Loucy (cell line): ENCODE results near the gene VCAN.
"Not testable (repeated sequence)": the region's sequence is repeated elsewhere in the genome, so short reads cannot be mapped to it uniquely, and the experiment has no call there.

ENCODE experiments used
- H2AFZ ChIP-seq: fragments of 200-600 bp; sonication (generic); 2 replicates; pipeline ENCODE4 v1.6.0; 2016; ENCODE audit warnings: antibody characterized with exemption, mild to moderate bottlenecking, low read length, moderate library complexity
- H3F3A ChIP-seq: fragments of 200-600 bp; 2 replicates; pipeline ENCODE4 v1.6.0; 2016; ENCODE audit warnings: antibody characterized with exemption, low read depth, mild to moderate bottlenecking
- H3K27me3 ChIP-seq: fragments of 200-600 bp; sonication (generic); 2 replicates; pipeline ENCODE4 v1.6.1; 2014; ENCODE audit warnings: low read length, mild to moderate bottlenecking; ENCODE audit not compliant: insufficient read depth, poor library complexity, severe bottlenecking
- H3K36me3 ChIP-seq: fragments of 200-600 bp; sonication (generic); 2 replicates; pipeline ENCODE4 v1.6.1; 2016; ENCODE audit warnings: low read length; ENCODE audit not compliant: insufficient read depth
- H3K4me1 ChIP-seq: fragments of 200-600 bp; sonication (generic); 2 replicates; pipeline ENCODE4 v1.5.1; 2014; ENCODE audit warnings: low read length, mild to moderate bottlenecking; ENCODE audit not compliant: insufficient read depth, poor library complexity, severe bottlenecking
- H3K4me2 ChIP-seq: fragments of 200-600 bp; sonication (generic); 2 replicates; pipeline ENCODE4 v1.6.0; 2014; ENCODE audit warnings: antibody characterized with exemption, low read length, low read depth, mild to moderate bottlenecking; ENCODE audit not compliant: poor library complexity, severe bottlenecking
- H3K4me3 ChIP-seq: fragments of 200-600 bp; sonication (generic); 2 replicates; pipeline ENCODE4 v1.5.1; 2014; ENCODE audit warnings: low read length, mild to moderate bottlenecking, mixed read lengths; ENCODE audit not compliant: poor library complexity, severe bottlenecking
- H3K79me2 ChIP-seq: fragments of 200-600 bp; sonication (generic); 2 replicates; pipeline ENCODE4 v1.6.1; 2014; ENCODE audit warnings: low read length; ENCODE audit not compliant: insufficient read depth
- H3K9ac ChIP-seq: fragments of 200-600 bp; sonication (generic); 2 replicates; pipeline ENCODE4 v1.6.0; 2014; ENCODE audit warnings: mild to moderate bottlenecking, low read depth, low read length, moderate library complexity; ENCODE audit not compliant: poor library complexity, severe bottlenecking
- H3K9me2 ChIP-seq: fragments of 200-600 bp; sonication (generic); replicated peaks from 2 replicates; pipeline ENCODE4 v1.6.1; 2016; ENCODE audit warnings: low read depth, low read length, mixed read lengths
- H3K9me3 ChIP-seq: fragments of 200-600 bp; sonication (generic); 2 replicates; pipeline ENCODE4 v1.6.1; 2014; ENCODE audit warnings: mild to moderate bottlenecking, antibody characterized with exemption, low read length, low read depth; ENCODE audit not compliant: insufficient read depth
- H4K20me1 ChIP-seq: fragments of 200-600 bp; sonication (generic); 2 replicates; pipeline ENCODE4 v1.6.0; 2014; ENCODE audit warnings: antibody characterized with exemption, low read length, mild to moderate bottlenecking; ENCODE audit not compliant: insufficient read depth, poor library complexity, severe bottlenecking
- EZH2phosphoT487 ChIP-seq: fragments of 200-600 bp; IDR thresholded peaks from 2 replicates; pipeline ENCODE4 v1.6.1; 2018; ENCODE audit warnings: antibody characterized with exemption, mild to moderate bottlenecking, moderate library complexity, borderline replicate concordance
- TF ChIP-seq, protein P1 (sequence below): fragments of 200-600 bp; sonication (generic); conservative IDR thresholded peaks from 2 replicates; pipeline ENCODE4 v1.5.1; 2014; ENCODE audit warnings: mild to moderate bottlenecking, antibody characterized with exemption, low read length

The VCAN gene

DNA sequence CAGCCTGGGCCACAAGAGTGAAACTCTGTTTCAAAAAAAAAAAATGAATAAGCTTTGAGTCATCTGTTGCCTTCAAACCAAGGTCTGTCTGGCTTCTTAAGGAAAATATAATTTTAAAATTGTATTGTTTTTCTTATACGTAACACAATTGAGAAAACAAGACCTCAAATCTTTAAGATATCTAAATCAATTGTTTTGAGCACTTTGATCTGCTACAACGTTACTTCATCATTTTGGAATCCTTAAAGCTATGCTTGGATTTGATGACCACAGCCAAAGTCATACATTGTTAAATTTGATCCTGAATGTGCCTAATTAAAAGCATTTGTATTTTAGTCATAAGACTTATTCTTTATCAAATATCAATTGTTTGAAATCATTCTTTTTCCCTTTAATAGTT, 37.7 kb upstream of the VCAN start:
- Histone ChIP-seq H3F3A (no peaks in the 10 kb centered on the region), H3K79me2 (no peaks in the 10 kb centered on the region), H3K9ac (no peak overlapping the region), H3K27me3 (no peaks in the 10 kb centered on the region), H3K9me2 (no peaks in the 10 kb centered on the region), H3K36me3 (no peaks in the 10 kb centered on the region), H3K4me3 (no peak overlapping the region), H4K20me1 (no peaks in the 10 kb centered on the region), H3K4me1 (no peaks in the 10 kb centered on the region), H2AFZ (no peak overlapping the region), H3K4me2 (no peak overlapping the region), H3K9me3 (no peaks in the 10 kb centered on the region)
- TF ChIP-seq, protein P1, sequence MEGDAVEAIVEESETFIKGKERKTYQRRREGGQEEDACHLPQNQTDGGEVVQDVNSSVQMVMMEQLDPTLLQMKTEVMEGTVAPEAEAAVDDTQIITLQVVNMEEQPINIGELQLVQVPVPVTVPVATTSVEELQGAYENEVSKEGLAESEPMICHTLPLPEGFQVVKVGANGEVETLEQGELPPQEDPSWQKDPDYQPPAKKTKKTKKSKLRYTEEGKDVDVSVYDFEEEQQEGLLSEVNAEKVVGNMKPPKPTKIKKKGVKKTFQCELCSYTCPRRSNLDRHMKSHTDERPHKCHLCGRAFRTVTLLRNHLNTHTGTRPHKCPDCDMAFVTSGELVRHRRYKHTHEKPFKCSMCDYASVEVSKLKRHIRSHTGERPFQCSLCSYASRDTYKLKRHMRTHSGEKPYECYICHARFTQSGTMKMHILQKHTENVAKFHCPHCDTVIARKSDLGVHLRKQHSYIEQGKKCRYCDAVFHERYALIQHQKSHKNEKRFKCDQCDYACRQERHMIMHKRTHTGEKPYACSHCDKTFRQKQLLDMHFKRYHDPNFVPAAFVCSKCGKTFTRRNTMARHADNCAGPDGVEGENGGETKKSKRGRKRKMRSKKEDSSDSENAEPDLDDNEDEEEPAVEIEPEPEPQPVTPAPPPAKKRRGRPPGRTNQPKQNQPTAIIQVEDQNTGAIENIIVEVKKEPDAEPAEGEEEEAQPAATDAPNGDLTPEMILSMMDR, result no peak

DNA sequence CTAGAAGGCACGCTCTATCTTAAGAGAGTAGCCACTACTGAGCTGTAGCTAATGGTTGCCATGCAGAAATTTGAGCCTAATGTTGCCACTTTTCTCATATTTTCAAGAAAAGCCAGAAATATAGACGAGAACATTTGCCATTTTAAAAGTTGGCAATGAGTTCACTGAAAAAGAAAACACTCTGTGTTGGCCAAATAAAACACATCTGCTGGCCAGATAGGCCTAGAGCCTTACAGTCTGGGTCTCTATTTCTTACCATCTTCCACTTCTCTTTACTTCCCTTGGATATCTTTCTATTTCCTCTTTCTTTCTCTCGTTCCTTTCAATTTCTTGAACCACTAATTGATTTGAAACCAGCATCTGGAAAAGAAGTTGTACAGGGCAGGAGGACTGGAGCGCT, 36.6 kb upstream of the VCAN start:
- Histone ChIP-seq H3K4me2 (no peak overlapping the region), H3F3A (no peaks in the 10 kb centered on the region), H3K27me3 (no peaks in the 10 kb centered on the region), H3K4me3 (no peak overlapping the region), H2AFZ (no peak overlapping the region), H3K9me3 (no peaks in the 10 kb centered on the region), H3K9ac (no peak overlapping the region), H3K9me2 (no peaks in the 10 kb centered on the region), H4K20me1 (no peaks in the 10 kb centered on the region), H3K79me2 (no peaks in the 10 kb centered on the region), H3K4me1 (no peaks in the 10 kb centered on the region), H3K36me3 (no peaks in the 10 kb centered on the region)
- no peak for TF ChIP-seq EZH2phosphoT487
- TF ChIP-seq, protein P1, result no peak

DNA sequence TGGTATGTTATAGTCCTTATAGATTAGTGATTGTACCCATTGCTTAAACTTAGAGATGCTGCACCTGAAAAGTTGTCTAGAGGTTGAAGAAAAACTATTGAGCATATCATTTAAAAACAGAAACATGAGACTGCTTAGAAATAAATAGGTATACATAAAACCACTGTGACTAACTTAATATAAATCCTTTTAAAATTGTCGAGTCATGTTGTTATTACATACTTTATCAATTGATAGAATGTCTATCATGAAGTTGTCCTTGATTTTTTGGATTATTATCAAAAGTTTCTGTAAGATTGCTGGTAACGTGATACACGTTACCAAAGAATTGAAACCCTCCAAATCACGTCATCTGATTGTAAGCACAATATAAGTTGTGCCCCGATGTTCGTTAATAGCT, 35.3 kb upstream of the VCAN start:
- Histone ChIP-seq H2AFZ (no peak overlapping the region), H3K79me2 (no peaks in the 10 kb centered on the region), H3K4me1 (no peaks in the 10 kb centered on the region), H3K27me3 (no peaks in the 10 kb centered on the region), H3K9ac (no peak overlapping the region), H3K9me3 (no peaks in the 10 kb centered on the region), H3K4me2 (no peak overlapping the region), H3K36me3 (no peaks in the 10 kb centered on the region), H3K9me2 (no peaks in the 10 kb centered on the region), H4K20me1 (no peaks in the 10 kb centered on the region), H3K4me3 (no peak overlapping the region), H3F3A (no peaks in the 10 kb centered on the region)
- TF ChIP-seq, protein P1, result no peak
- no peak for TF ChIP-seq EZH2phosphoT487

DNA sequence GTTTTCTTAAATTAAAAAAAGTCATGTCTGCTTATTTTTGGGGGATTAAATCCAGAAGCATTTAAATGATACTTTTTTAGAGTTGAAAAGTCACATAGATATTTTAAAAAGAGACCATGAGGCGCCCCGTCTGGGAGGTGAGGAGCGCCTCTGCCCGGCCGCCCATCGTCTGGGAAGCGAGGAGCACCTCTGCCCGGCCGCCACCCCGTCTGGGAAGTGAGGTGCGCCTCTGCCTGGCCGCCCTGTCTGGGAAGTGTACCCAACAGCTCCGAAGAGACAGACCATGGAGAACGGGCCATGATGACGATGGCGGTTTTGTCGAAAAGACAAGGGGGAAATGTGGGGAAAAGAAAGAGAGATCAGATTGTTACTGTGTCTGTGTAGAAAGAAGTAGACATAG, 33.8 kb upstream of the VCAN start:
- not testable (repeated sequence) for H3K4me2 ChIP-seq, H3K27me3 ChIP-seq, H2AFZ ChIP-seq, H3K4me3 ChIP-seq, H3K9me2 ChIP-seq, H3K36me3 ChIP-seq, H3K4me1 ChIP-seq, H3K9ac ChIP-seq, H3K9me3 ChIP-seq, H3F3A ChIP-seq, H4K20me1 ChIP-seq, H3K79me2 ChIP-seq
